Activated B cell treated with CpG ODN at 0.5 μM for 24 hours (primary cell): ENCODE measurements around the gene WSCD1. TPM values are rescaled to one million over a fixed set of nuclear protein-coding genes. Genes with fewer than 3 reads are reported as not detected.

Experiments used
- ATAC-seq: fragments of 200-7000 bp; cut with Tn5 transposase; one replicate; pipeline ENCODE4 v1.10.0; 2021; ENCODE audit warnings: low read depth, mild to moderate bottlenecking, moderate library complexity
- CTCF ChIA-PET: fragments of 350-600 bp; sonication (Branson Sonifier 250); formaldehyde crosslinking; loops from one replicate; lab custom pipeline; 2021; ENCODE audit warnings: antibody characterized with exemption; lab: Charles Lee
- POLR2A ChIA-PET: fragments of 350-600 bp; sonication (Branson Sonifier 250); formaldehyde crosslinking; loops from one replicate; lab custom pipeline; 2021; ENCODE audit warnings: antibody characterized with exemption; lab: Charles Lee
- DNase-seq: peaks from one replicate; pipeline ENCODE4 v3.0.0; 2022
- H3K27ac Mint-ChIP-seq: one replicate; pipeline ENCODE4 v1.8.0; 2020; ENCODE audit warnings: mixed read lengths
- H3K27me3 Mint-ChIP-seq: one replicate; pipeline ENCODE4 v1.8.0; 2021; ENCODE audit warnings: mixed read lengths
- H3K36me3 Mint-ChIP-seq: one replicate; pipeline ENCODE4 v1.8.0; 2021; ENCODE audit warnings: low read depth, mixed read lengths
- H3K4me1 Mint-ChIP-seq: one replicate; pipeline ENCODE4 v1.8.0; 2021; ENCODE audit warnings: mixed read lengths
- H3K4me3 Mint-ChIP-seq: one replicate; pipeline ENCODE4 v1.8.0; 2020; ENCODE audit warnings: mild to moderate bottlenecking, mixed read lengths
- H3K9me3 Mint-ChIP-seq: one replicate; pipeline ENCODE4 v1.8.0; 2020; ENCODE audit warnings: mixed read lengths
- CTCF ChIP-seq: fragments of 200-600 bp; IDR thresholded peaks from one replicate; pipeline ENCODE4 v1.8.0; 2022; ENCODE audit warnings: antibody characterized with exemption, mild to moderate bottlenecking
- intact Hi-C: fragments of 100-400 bp; cut with micrococcal nuclease; formaldehyde crosslinking; loops from one replicate; pipeline ENCODE4 v1.15.1; 2024
- total RNA-seq: library from RNA; stranded (reverse); gene quantifications from 2 replicates; pipeline ENCODE4 v1.2.3, GENCODE V29; 2022

Gene WSCD1
- total RNA-seq, 1 donor from 2014 or later = not detected

- H3K4me1 Mint-ChIP-seq = no peaks in the 10 kb centered on the region
- DNase-seq = no peak
- no peak overlapping the region for H3K4me3 Mint-ChIP-seq
- ChIA-PET POLR2A (no interaction called here), CTCF (no interaction called here)
- TF ChIP-seq CTCF = no peak
- no peaks in the 10 kb centered on the region for H3K36me3 Mint-ChIP-seq
- intact Hi-C loops = no loop called here
- no peak for ATAC-seq
- peaks cover 5% of the 10 kb centered on the region for H3K27me3 Mint-ChIP-seq
- no peaks in the 10 kb centered on the region for H3K9me3 Mint-ChIP-seq
- H3K27ac Mint-ChIP-seq = no peak overlapping the region
Measured at GRCh38 chr17:6027342-6028024, 42.7 kb upstream of the WSCD1 start.

GRCh38 chr17:6028294-6028693 is 41.9 kb upstream of the WSCD1 start:
- ATAC-seq (no peak), DNase-seq (no peak)
- intact Hi-C loops = no loop called here
- no peak for TF ChIP-seq CTCF
- H3K4me1 Mint-ChIP-seq = no peaks in the 10 kb centered on the region
- no peak overlapping the region for H3K4me3 Mint-ChIP-seq
- POLR2A ChIA-PET = no interaction called here
- H3K27me3 Mint-ChIP-seq = peaks cover 7% of the 10 kb centered on the region
- no peaks in the 10 kb centered on the region for H3K36me3 Mint-ChIP-seq
- no peaks in the 10 kb centered on the region for H3K9me3 Mint-ChIP-seq
- CTCF ChIA-PET = no interaction called here
- H3K27ac Mint-ChIP-seq = no peak overlapping the region

- H3K4me3 Mint-ChIP-seq = no peak overlapping the region
- no peak overlapping the region for H3K27ac Mint-ChIP-seq
- H3K9me3 Mint-ChIP-seq = no peaks in the 10 kb centered on the region
- intact Hi-C loops = no loop called here
- no peaks in the 10 kb centered on the region for H3K4me1 Mint-ChIP-seq
- ChIA-PET POLR2A (no interaction called here), CTCF (no interaction called here)
- no peak for ATAC-seq
- H3K27me3 Mint-ChIP-seq = peaks cover 13% of the 10 kb centered on the region
- no peak for DNase-seq
- no peaks in the 10 kb centered on the region for H3K36me3 Mint-ChIP-seq
- TF ChIP-seq CTCF = no peak
Measured at GRCh38 chr17:6035801-6036394, 34.3 kb upstream of the WSCD1 start.

- no peaks in the 10 kb centered on the region for H3K4me1 Mint-ChIP-seq
- H3K36me3 Mint-ChIP-seq = no peaks in the 10 kb centered on the region
- DNase-seq (no peak), ATAC-seq (no peak)
- H3K27me3 Mint-ChIP-seq = peaks cover 3% of the 10 kb centered on the region
- H3K9me3 Mint-ChIP-seq = no peaks in the 10 kb centered on the region
- intact Hi-C loops = no loop called here
- TF ChIP-seq CTCF = no peak
- ChIA-PET CTCF (no interaction called here), POLR2A (no interaction called here)
- H3K27ac Mint-ChIP-seq = no peak overlapping the region
- no peak overlapping the region for H3K4me3 Mint-ChIP-seq
Measured at GRCh38 chr17:6040504-6040903, 29.7 kb upstream of the WSCD1 start.

GRCh38 chr17:6041246-6041645 is 28.9 kb upstream of the WSCD1 start:
- no peaks in the 10 kb centered on the region for H3K36me3 Mint-ChIP-seq
- no peaks in the 10 kb centered on the region for H3K9me3 Mint-ChIP-seq
- H3K27me3 Mint-ChIP-seq = peaks cover 3% of the 10 kb centered on the region
- H3K4me1 Mint-ChIP-seq = no peaks in the 10 kb centered on the region
- ChIA-PET CTCF (no interaction called here), POLR2A (no interaction called here)
- intact Hi-C loops = no loop called here
- H3K4me3 Mint-ChIP-seq = no peak overlapping the region
- no peak overlapping the region for H3K27ac Mint-ChIP-seq
- ATAC-seq (no peak), DNase-seq (no peak)
- no peak for TF ChIP-seq CTCF
